Erythroblast (primary cell): ENCODE measurements around the gene FBL.

Source experiments
- GATA1 ChIP-seq: IDR thresholded peaks from 2 replicates; pipeline ENCODE4 v1.6.1; 2011; ENCODE audit warnings: low read depth, mild to moderate bottlenecking, control low read depth, low read length, moderate library complexity
- POLR2A ChIP-seq: IDR thresholded peaks from 2 replicates; pipeline ENCODE4 v1.6.1; 2011; ENCODE audit warnings: mild to moderate bottlenecking, low read length

GRCh38 chr19:39867952-39868351 is 21.8 kb upstream of the FBL start:
- TF ChIP-seq POLR2A (no peak), GATA1 (no peak)
